HEK293 (cell line): ENCODE data around the gene PANK2.

Experiments
- BCL11A ChIP-seq: fragments of 450-650 bp; formaldehyde crosslinking; IDR thresholded peaks from 2 replicates; pipeline ENCODE4 v1.5.1; 2016; ENCODE audit warnings: low read depth, missing biosample characterization, missing genetic modification characterization
- BCL6B ChIP-seq: fragments of 450-650 bp; formaldehyde crosslinking; IDR thresholded peaks from 2 replicates; pipeline ENCODE4 v1.5.1; 2017; ENCODE audit warnings: missing biosample characterization, missing genetic modification characterization
- EGR2 ChIP-seq: fragments of 450-650 bp; formaldehyde crosslinking; IDR thresholded peaks from 2 replicates; pipeline ENCODE4 v1.5.1; 2016; ENCODE audit warnings: low read depth, missing biosample characterization, missing genetic modification characterization
- GFI1B ChIP-seq: fragments of 450-650 bp; formaldehyde crosslinking; IDR thresholded peaks from 2 replicates; pipeline ENCODE4 v1.5.1; 2016; ENCODE audit warnings: missing biosample characterization, missing genetic modification characterization
- OSR2 ChIP-seq: fragments of 450-650 bp; formaldehyde crosslinking; IDR thresholded peaks from 2 replicates; pipeline ENCODE4 v1.5.1; 2016; ENCODE audit warnings: missing biosample characterization, missing genetic modification characterization
- PRDM1 ChIP-seq: fragments of 450-650 bp; formaldehyde crosslinking; IDR thresholded peaks from 2 replicates; pipeline ENCODE4; 2016; ENCODE audit warnings: missing biosample characterization, missing genetic modification characterization
- PRDM6 ChIP-seq: fragments of 450-650 bp; formaldehyde crosslinking; IDR thresholded peaks from 2 replicates; pipeline ENCODE4 v1.5.1; 2017; ENCODE audit warnings: missing biosample characterization, missing genetic modification characterization
- TRIM28 ChIP-seq: IDR thresholded peaks from 2 replicates; pipeline ENCODE4 v1.6.1; 2011; ENCODE audit warnings: low read length, control low read depth, borderline replicate concordance
- ZBTB26 ChIP-seq: fragments of 450-650 bp; formaldehyde crosslinking; optimal IDR thresholded peaks from 2 replicates; pipeline ENCODE3; 2016; ENCODE audit warnings: missing biosample characterization, mild to moderate bottlenecking, missing genetic modification characterization
- ZBTB49 ChIP-seq: fragments of 450-650 bp; formaldehyde crosslinking; IDR thresholded peaks from 2 replicates; pipeline ENCODE4 v1.5.1; 2016; ENCODE audit warnings: missing biosample characterization, missing genetic modification characterization, low read depth
- ZNF10 ChIP-seq: fragments of 450-650 bp; formaldehyde crosslinking; IDR thresholded peaks from 2 replicates; pipeline ENCODE4 v1.5.1; 2017; ENCODE audit warnings: missing biosample characterization, missing genetic modification characterization
- ZNF112 ChIP-seq: fragments of 450-650 bp; formaldehyde crosslinking; IDR thresholded peaks from 2 replicates; pipeline ENCODE4 v1.5.0; 2017; ENCODE audit warnings: missing biosample characterization, missing genetic modification characterization
- ZNF121 ChIP-seq: fragments of 450-650 bp; formaldehyde crosslinking; IDR thresholded peaks from 2 replicates; pipeline ENCODE4 v1.5.1; 2016; ENCODE audit warnings: missing biosample characterization, missing genetic modification characterization
- ZNF184 ChIP-seq: fragments of 450-650 bp; IDR thresholded peaks from 2 replicates; pipeline ENCODE4 v1.5.1; 2018; ENCODE audit warnings: missing biosample characterization, mild to moderate bottlenecking, missing genetic modification characterization
- ZNF214 ChIP-seq: fragments of 450-650 bp; formaldehyde crosslinking; IDR thresholded peaks from 2 replicates; pipeline ENCODE4 v1.5.1; 2017; ENCODE audit warnings: missing biosample characterization, mild to moderate bottlenecking, missing genetic modification characterization, borderline replicate concordance
- ZNF335 ChIP-seq: fragments of 450-650 bp; formaldehyde crosslinking; conservative IDR thresholded peaks from 2 replicates; pipeline ENCODE4 v1.5.1; 2016; ENCODE audit warnings: missing biosample characterization, missing genetic modification characterization
- ZNF366 ChIP-seq: fragments of 450-650 bp; formaldehyde crosslinking; conservative IDR thresholded peaks from 2 replicates; pipeline ENCODE4 v1.5.1; 2016; ENCODE audit warnings: missing biosample characterization, missing genetic modification characterization
- ZNF416 ChIP-seq: fragments of 450-650 bp; formaldehyde crosslinking; IDR thresholded peaks from 2 replicates; pipeline ENCODE4 v1.5.1; 2016; ENCODE audit warnings: missing biosample characterization, missing genetic modification characterization
- ZNF423 ChIP-seq: fragments of 450-650 bp; formaldehyde crosslinking; IDR thresholded peaks from 2 replicates; pipeline ENCODE4 v1.5.1; 2016; ENCODE audit warnings: missing biosample characterization, missing genetic modification characterization
- ZNF48 ChIP-seq: fragments of 450-650 bp; formaldehyde crosslinking; IDR thresholded peaks from 2 replicates; pipeline ENCODE4 v1.5.1; 2016; ENCODE audit warnings: missing biosample characterization, missing genetic modification characterization
- ZNF510 ChIP-seq: fragments of 450-650 bp; formaldehyde crosslinking; IDR thresholded peaks from 2 replicates; pipeline ENCODE4 v1.5.1; 2018; ENCODE audit warnings: mild to moderate bottlenecking, missing genetic modification characterization, missing biosample characterization; ENCODE audit not compliant: insufficient replicate concordance
- ZNF530 ChIP-seq: fragments of 450-650 bp; formaldehyde crosslinking; IDR thresholded peaks from 2 replicates; pipeline ENCODE4 v1.5.1; 2016; ENCODE audit warnings: low read depth, missing biosample characterization, missing genetic modification characterization
- ZNF624 ChIP-seq: fragments of 450-650 bp; formaldehyde crosslinking; IDR thresholded peaks from 2 replicates; pipeline ENCODE4 v1.5.1; 2017; ENCODE audit warnings: missing biosample characterization, missing genetic modification characterization
- ZNF639 ChIP-seq: fragments of 450-650 bp; formaldehyde crosslinking; IDR thresholded peaks from 2 replicates; pipeline ENCODE4 v1.5.1; 2016; ENCODE audit warnings: missing biosample characterization, missing genetic modification characterization
- ZNF701 ChIP-seq: fragments of 450-650 bp; formaldehyde crosslinking; IDR thresholded peaks from 2 replicates; pipeline ENCODE4 v1.5.1; 2016; ENCODE audit warnings: missing biosample characterization, missing genetic modification characterization
- ZNF704 ChIP-seq: fragments of 450-650 bp; formaldehyde crosslinking; IDR thresholded peaks from 2 replicates; pipeline ENCODE4 v1.5.1; 2016; ENCODE audit warnings: missing biosample characterization, missing genetic modification characterization
- ZNF747 ChIP-seq: fragments of 450-650 bp; formaldehyde crosslinking; IDR thresholded peaks from 2 replicates; pipeline ENCODE4 v1.5.1; 2016; ENCODE audit warnings: missing biosample characterization, missing genetic modification characterization
- ZSCAN30 ChIP-seq: fragments of 450-650 bp; IDR thresholded peaks from 2 replicates; pipeline ENCODE4 v1.5.1; 2018; ENCODE audit warnings: missing biosample characterization, mild to moderate bottlenecking, missing genetic modification characterization, moderate library complexity
- ZSCAN5A ChIP-seq: fragments of 450-650 bp; formaldehyde crosslinking; IDR thresholded peaks from 2 replicates; pipeline ENCODE4 v1.5.1; 2016; ENCODE audit warnings: missing biosample characterization, missing genetic modification characterization

The PANK2 gene

GRCh38 chr20:3888622-3889488, at the start of gene PANK2 (continued):
- TF ChIP-seq ZBTB26 (tag by site-specific recombination), result peak; percentile 91
- no peak for TF ChIP-seq ZNF184 (tag by site-specific recombination)
- no peak for TF ChIP-seq ZNF624 (tag by site-specific recombination)
- TF ChIP-seq ZNF510 (tag by site-specific recombination), result no peak
- no peak for TF ChIP-seq ZNF416 (tag by site-specific recombination)
- peak; percentile 67 for TF ChIP-seq PRDM1 (tag by site-specific recombination)
- no peak for TF ChIP-seq BCL6B (tag by site-specific recombination)
- TF ChIP-seq OSR2 (tag by site-specific recombination), result no peak
- TF ChIP-seq GFI1B (tag by site-specific recombination), result no peak
- no peak for TF ChIP-seq ZNF10
- peak; percentile 85 for TF ChIP-seq ZSCAN30
- TF ChIP-seq ZNF335 (tag by site-specific recombination), result peak; percentile 97
- TF ChIP-seq ZNF423 (tag by site-specific recombination), result peak; percentile 97
- peak; percentile 94 for TF ChIP-seq ZSCAN5A
- 0 out of 2 replicates have a peak, but pooled peaks have one; percentile 43 for TF ChIP-seq BCL11A (tag by site-specific recombination)
- no peak for TF ChIP-seq ZNF747
- no peak for TF ChIP-seq ZNF214
- no peak for TF ChIP-seq ZBTB49 (tag by site-specific recombination)
- TF ChIP-seq PRDM6 (tag by site-specific recombination), result no peak
- 0 out of 2 replicates have a peak, but pooled peaks have one; percentile 37 for TF ChIP-seq TRIM28
- no peak for TF ChIP-seq ZNF112
- peak; percentile 50; the same call in 1 of the 2 replicates for TF ChIP-seq ZNF121 (tag by site-specific recombination)
- no peak for TF ChIP-seq ZNF704 (tag by site-specific recombination)
- TF ChIP-seq ZNF48 (tag by site-specific recombination), result no peak
- TF ChIP-seq EGR2 (tag by site-specific recombination), result peak; percentile 98
- TF ChIP-seq ZNF366 (tag by site-specific recombination), result peak; percentile 99
- peak; percentile 38; the same call in 1 of the 2 replicates for TF ChIP-seq ZNF639
- no peak for TF ChIP-seq ZNF530 (tag by site-specific recombination)
- no peak for TF ChIP-seq ZNF701 (tag by site-specific recombination)
